GM23248 (cell line): Measurements from ENCODE around the gene MSL3B. TPM values are rescaled to one million over a fixed set of nuclear protein-coding genes. Genes with fewer than 3 reads are reported as not detected.
A peak's percentile ranks its signal among the peaks of the same experiment; 100 is the strongest.

ENCODE experiments used
- DNase-seq: peaks from one replicate; pipeline ENCODE4 v3.0.0-alpha.2; 2015
- H2AFZ ChIP-seq: fragments of 200-600 bp; sonication (generic); 2 replicates; pipeline ENCODE4 v1.6.1; 2016; ENCODE audit warnings: antibody characterized with exemption
- H3F3A ChIP-seq: fragments of 200-600 bp; sonication (generic); 2 replicates; pipeline ENCODE4 v1.6.1; 2016; ENCODE audit warnings: mild to moderate bottlenecking, antibody characterized with exemption, mixed run types; ENCODE audit not compliant: insufficient read depth
- H3K27ac ChIP-seq: fragments of 200-600 bp; sonication (generic); 2 replicates; pipeline ENCODE4 v1.5.1; 2016; ENCODE audit warnings: mild to moderate bottlenecking
- H3K27me3 ChIP-seq: fragments of 200-600 bp; sonication (generic); replicated peaks from 2 replicates; pipeline ENCODE4 v1.6.1; 2016; ENCODE audit warnings: mild to moderate bottlenecking; ENCODE audit not compliant: insufficient read depth
- H3K36me3 ChIP-seq: fragments of 200-600 bp; sonication (generic); 2 replicates; pipeline ENCODE4 v1.6.1; 2016; ENCODE audit warnings: low read depth, mild to moderate bottlenecking
- H3K4me1 ChIP-seq: fragments of 200-600 bp; sonication (generic); 2 replicates; pipeline ENCODE4 v1.6.1; 2016; ENCODE audit warnings: mild to moderate bottlenecking; ENCODE audit not compliant: insufficient read depth
- H3K4me2 ChIP-seq: fragments of 200-600 bp; sonication (generic); one replicate; pipeline ENCODE4 v1.6.1; 2016; ENCODE audit warnings: mild to moderate bottlenecking; ENCODE audit not compliant: unreplicated experiment
- H3K4me3 ChIP-seq: fragments of 200-600 bp; sonication (generic); 2 replicates; pipeline ENCODE4 v1.5.1; 2016; ENCODE audit warnings: mild to moderate bottlenecking
- H3K79me2 ChIP-seq: fragments of 200-600 bp; sonication (generic); 2 replicates; pipeline ENCODE4 v1.6.1; 2016; ENCODE audit warnings: mild to moderate bottlenecking; ENCODE audit not compliant: insufficient read depth
- H3K9ac ChIP-seq: fragments of 200-600 bp; sonication (generic); 2 replicates; pipeline ENCODE4 v1.6.1; 2016; ENCODE audit warnings: mild to moderate bottlenecking
- H3K9me2 ChIP-seq: fragments of 200-600 bp; sonication (generic); 2 replicates; pipeline ENCODE4 v1.6.1; 2016; ENCODE audit warnings: mixed run types, mild to moderate bottlenecking, moderate library complexity; ENCODE audit not compliant: insufficient read depth
- H3K9me3 ChIP-seq: fragments of 200-600 bp; sonication (generic); one replicate; pipeline ENCODE4 v1.6.1; 2017; ENCODE audit warnings: low read depth
- H4K20me1 ChIP-seq: fragments of 200-600 bp; sonication (generic); 2 replicates; pipeline ENCODE4 v1.6.0; 2016; ENCODE audit not compliant: insufficient read depth
- EZH2 ChIP-seq: fragments of 200-600 bp; sonication (generic); IDR thresholded peaks from 2 replicates; pipeline ENCODE4 v1.6.1; 2018; ENCODE audit warnings: antibody characterized with exemption, mild to moderate bottlenecking; ENCODE audit not compliant: insufficient read depth, poor library complexity, severe bottlenecking
- EZH2phosphoT487 ChIP-seq: fragments of 200-600 bp; sonication (generic); IDR thresholded peaks from 2 replicates; pipeline ENCODE4 v1.6.1; 2018; ENCODE audit warnings: antibody characterized with exemption, moderate library complexity, mild to moderate bottlenecking, low read depth; ENCODE audit not compliant: insufficient read depth
- whole genome bisulfite sequencing, 2 experiments: methylation state at CpG; one replicate each; pipeline ENCODE4 v1.1.6; 2015 to 2017; ENCODE audit warnings: low lambda C conversion rate in 2 of 2, low coverage in 1 of 2; ENCODE audit errors: missing lambda C conversion rate in 2 of 2; 5-methylcytosine and 5-hydroxymethylcytosine counted together
- in situ Hi-C: fragments of 300-500 bp; cut with MboI; formaldehyde crosslinking; loops from 2 replicates; pipeline ENCODE4 v1.15.0; 2020
- polyA plus RNA-seq: library from polyadenylated mRNA; unstranded; fragments of >200 nt; fragmentation: Nextera tagmentation; extraction: Ambion mirVana; gene quantifications from 2 replicates; pipeline ENCODE4 v1.2.1, GENCODE V29; 2016
- total RNA-seq: library from RNA; depleted of rRNA; stranded (reverse); fragments of >200 nt; shearing (Covaris generic); gene quantifications from 2 replicates; pipeline ENCODE4 v1.2.3, GENCODE V29; 2014; rRNA removed

Gene MSL3B

DNA sequence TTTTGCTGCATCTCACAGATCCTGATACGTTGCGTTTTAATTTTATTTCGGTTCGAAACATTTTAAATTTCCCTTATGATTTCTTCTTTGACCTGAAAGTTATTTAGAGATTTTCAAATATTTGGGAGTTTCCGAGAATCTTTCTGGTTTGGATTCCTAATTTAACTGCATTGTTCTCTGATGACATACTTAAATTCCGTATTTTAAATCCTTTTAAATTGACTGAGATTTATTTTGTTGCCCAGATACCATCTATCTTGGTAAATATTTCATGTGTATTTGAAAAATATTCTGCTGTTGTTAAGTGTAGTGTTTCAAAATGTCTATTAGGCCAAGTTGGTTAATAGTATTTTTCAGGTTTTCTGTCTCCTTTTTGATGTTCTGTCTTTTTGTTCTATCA is 52.3 kb downstream of the MSL3B start:
- no peak overlapping the region for H3K27ac ChIP-seq
- 34 to 35% methylated on average over 6 of the region's 6 CpGs for WGBS, 2 experiments
- H3K79me2 ChIP-seq, result no peaks in the 10 kb centered on the region
- H3K9me2 ChIP-seq, result no peaks in the 10 kb centered on the region
- H3K9ac ChIP-seq, result no peak overlapping the region
- H3K4me1 ChIP-seq, result peaks cover 3% of the 10 kb centered on the region; the same call in 1 of the 2 replicates
- H3K27me3 ChIP-seq, result peaks cover 8% of the 10 kb centered on the region
- in situ Hi-C loops, result no loop called here
- no peak overlapping the region for H3K4me2 ChIP-seq
- peak; percentile 27 for DNase-seq
- H2AFZ ChIP-seq, result no peak overlapping the region
- no peaks in the 10 kb centered on the region for H3K36me3 ChIP-seq
- no peaks in the 10 kb centered on the region for H3K9me3 ChIP-seq
- TF ChIP-seq EZH2phosphoT487 (no peak), EZH2 (no peak)
- H3F3A ChIP-seq, result no peaks in the 10 kb centered on the region
- H3K4me3 ChIP-seq, result no peak overlapping the region
- H4K20me1 ChIP-seq, result no peaks in the 10 kb centered on the region

Other genes with a start within 250 kb of the MSL3B start
- not detected in 2 replicates for gene UGT1A10, start 231.9 kb downstream of the MSL3B start, total RNA-seq
- gene UGT1A10, start 231.9 kb downstream of the MSL3B start, polyA plus RNA-seq, result not detected in 2 replicates
- not detected in 2 replicates for gene UGT1A9, start 196.5 kb downstream of the MSL3B start, total RNA-seq
- not detected in 2 replicates for gene UGT1A9, start 196.5 kb downstream of the MSL3B start, polyA plus RNA-seq
- not detected in 2 replicates for gene UGT1A7, start 186.5 kb downstream of the MSL3B start, total RNA-seq
- not detected in 2 replicates for gene UGT1A7, start 186.5 kb downstream of the MSL3B start, polyA plus RNA-seq
- not detected in 2 replicates for gene UGT1A6, start 175.5 kb downstream of the MSL3B start, total RNA-seq
- gene UGT1A6, start 175.5 kb downstream of the MSL3B start, polyA plus RNA-seq, result not detected in 2 replicates
- gene UGT1A5, start 155.5 kb downstream of the MSL3B start, total RNA-seq, result not detected in 2 replicates
- gene UGT1A5, start 155.5 kb downstream of the MSL3B start, polyA plus RNA-seq, result not detected in 2 replicates
- not detected in 2 replicates for gene UGT1A4, start 149.7 kb downstream of the MSL3B start, total RNA-seq
- gene UGT1A4, start 149.7 kb downstream of the MSL3B start, polyA plus RNA-seq, result not detected in 2 replicates
- not detected in 2 replicates for gene UGT1A3, start 139.3 kb downstream of the MSL3B start, total RNA-seq
- not detected in 2 replicates for gene UGT1A3, start 139.3 kb downstream of the MSL3B start, polyA plus RNA-seq
- not detected in 2 replicates for gene UGT1A1, start 108.1 kb downstream of the MSL3B start, total RNA-seq
- not detected in 2 replicates for gene UGT1A1, start 108.1 kb downstream of the MSL3B start, polyA plus RNA-seq
- not detected in 2 replicates for gene MROH2A, start 90.1 kb downstream of the MSL3B start, total RNA-seq
- gene MROH2A, start 90.1 kb downstream of the MSL3B start, polyA plus RNA-seq, result not detected in 2 replicates
- gene HJURP, start 13.9 kb downstream of the MSL3B start, total RNA-seq, result 10.9 and 13.2 TPM in 2 replicates
- gene HJURP, start 13.9 kb downstream of the MSL3B start, polyA plus RNA-seq, result 13.5 and 13.9 TPM in 2 replicates
- gene TRPM8, start 49.0 kb upstream of the MSL3B start, total RNA-seq, result not detected in 2 replicates
- gene TRPM8, start 49.0 kb upstream of the MSL3B start, polyA plus RNA-seq, result not detected in 2 replicates
- not detected in 2 replicates for gene SPP2, start 182.3 kb upstream of the MSL3B start, total RNA-seq
- not detected in 2 replicates for gene SPP2, start 182.3 kb upstream of the MSL3B start, polyA plus RNA-seq